GM10266 (cell line): ENCODE measurements around the gene SLC35C1.

ENCODE experiments used
- DNase-seq: peaks from one replicate; pipeline ENCODE4 v3.0.0; 2012; ENCODE audit errors: extremely low spot score
- CTCF ChIP-seq: IDR thresholded peaks from 2 replicates; pipeline ENCODE4 v1.5.1; 2012; ENCODE audit warnings: mild to moderate bottlenecking, low read depth; ENCODE audit not compliant: control insufficient read depth, insufficient read depth; ENCODE audit errors: missing control alignments

The SLC35C1 gene

GRCh38 chr11:45857961-45858474, 53.1 kb downstream of the SLC35C1 start:
- no peak for TF ChIP-seq CTCF
- no peak for DNase-seq

- no peak for TF ChIP-seq CTCF
- no peak for DNase-seq
These were observed 53.9 kb downstream of the SLC35C1 start for GRCh38 chr11:45858751-45859398.

- no peak for TF ChIP-seq CTCF
- no peak for DNase-seq
These were observed 54.8 kb downstream of the SLC35C1 start for GRCh38 chr11:45859661-45860140.

GRCh38 chr11:45860348-45860747, 55.4 kb downstream of the SLC35C1 start:
- TF ChIP-seq CTCF = no peak
- DNase-seq = no peak

GRCh38 chr11:45860764-45861510, 56.0 kb downstream of the SLC35C1 start:
- no peak for TF ChIP-seq CTCF
- no peak for DNase-seq
